Measurements from ENCODE around the gene SIGLEC10. TPM values are rescaled to one million over a fixed set of nuclear protein-coding genes. Genes with fewer than 3 reads are reported as not detected.
"Not testable (repeated sequence)": the region's sequence is repeated elsewhere in the genome, so short reads cannot be mapped to it uniquely, and the experiment has no call there.

Gene SIGLEC10
- total RNA-seq = 1.7 TPM

GRCh38 chr19:51417107-51417809 is at the start of gene SIGLEC10:
SIGLEC10 (minus strand) TSS chr19:51417642; CDS start chr19:51417581, 61 bp downstream.
- no peak for DNase-seq

- no peak for DNase-seq
These were observed 49.3 kb upstream of the SIGLEC10 start for GRCh38 chr19:51466723-51467122.

- not testable (repeated sequence) for DNase-seq
These were observed 46.6 kb upstream of the SIGLEC10 start for GRCh38 chr19:51463976-51464581.

- DNase-seq = no peak
These were observed 45.2 kb upstream of the SIGLEC10 start for GRCh38 chr19:51462681-51463080.

GRCh38 chr19:51462276-51462675 is 44.8 kb upstream of the SIGLEC10 start:
- no peak for DNase-seq

GRCh38 chr19:51461723-51462161 is 44.3 kb upstream of the SIGLEC10 start:
- no peak for DNase-seq

- no peak for DNase-seq
These were observed 42.9 kb upstream of the SIGLEC10 start for GRCh38 chr19:51460164-51460992.

- no peak for DNase-seq
These were observed 41.6 kb upstream of the SIGLEC10 start for GRCh38 chr19:51458899-51459505.

- no peak for DNase-seq
These were observed 40.7 kb upstream of the SIGLEC10 start, which contains the start of gene SIGLEC8 for GRCh38 chr19:51458051-51458645. SIGLEC8 (minus strand) TSS chr19:51458454; CDS start chr19:51458387, 67 bp downstream.

- DNase-seq = no peak
These were observed 40.0 kb upstream of the SIGLEC10 start for GRCh38 chr19:51457351-51458013.

GRCh38 chr19:51456541-51457290 is 39.3 kb upstream of the SIGLEC10 start:
- DNase-seq = no peak

GRCh38 chr19:51450730-51451307 is 33.4 kb upstream of the SIGLEC10 start:
- no peak for DNase-seq

- no peak for DNase-seq
These were observed 31.1 kb upstream of the SIGLEC10 start for GRCh38 chr19:51448411-51449016.

- no peak for DNase-seq
These were observed 30.6 kb upstream of the SIGLEC10 start for GRCh38 chr19:51448011-51448410.

GRCh38 chr19:51447510-51447909 is 30.1 kb upstream of the SIGLEC10 start:
- not testable (repeated sequence) for DNase-seq

GRCh38 chr19:51441410-51442390 is 24.3 kb upstream of the SIGLEC10 start:
- no peak for DNase-seq

GRCh38 chr19:51440846-51441409 is 23.5 kb upstream of the SIGLEC10 start:
- no peak for DNase-seq

- no peak for DNase-seq
These were observed 22.6 kb upstream of the SIGLEC10 start for GRCh38 chr19:51440052-51440451.

All from skin of body (tissue), 2 donors.